Right atrium auricular region (tissue), 2 donors: ENCODE data around the gene ABHD2. TPM values are rescaled to one million over a fixed set of nuclear protein-coding genes. Genes with fewer than 3 reads are reported as not detected.

ENCODE experiments used
- DNase-seq: peaks from one replicate; pipeline ENCODE4 v3.0.0-alpha.2; 2019; ENCODE audit warnings: low spot score
- H3K27ac ChIP-seq, 2 donors: fragments of 200-600 bp; sonication (generic); 1 replicate in 1 of 2; 2 replicates in 1 of 2; pipeline ENCODE4 v1.5.1; 2016 to 2019
- H3K27me3 ChIP-seq, 2 donors: fragments of 200-600 bp; sonication (generic); one replicate each; pipeline versions ENCODE4 v1.5.1 to v1.6.0; 2017 to 2019
- H3K36me3 ChIP-seq: fragments of 200-600 bp; sonication (generic); one replicate; pipeline ENCODE4 v1.5.1; 2016
- H3K4me1 ChIP-seq, 2 donors: fragments of 200-600 bp; sonication (generic); one replicate each; pipeline versions ENCODE4 v1.5.1 to v1.6.0; 2017 to 2019
- H3K4me3 ChIP-seq, 2 donors: fragments of 200-600 bp; sonication (generic); 1 replicate in 1 of 2; 2 replicates in 1 of 2; pipeline ENCODE4 v1.5.1; 2017 to 2019; ENCODE audit warnings: mild to moderate bottlenecking in 1 of 2, moderate library complexity in 1 of 2
- H3K9me3 ChIP-seq, 2 donors: fragments of 200-600 bp; sonication (generic); one replicate each; pipeline ENCODE4 v1.5.1; 2019
- total RNA-seq, 2 donors: library from RNA; depleted of rRNA; stranded (reverse); fragments of >200 nt; gene quantifications; one replicate each; pipeline ENCODE4 v1.1.0, GENCODE V29; 2016
- TF ChIP-seq, protein P1 (sequence below), 2 donors: fragments of 200-600 bp; sonication (generic); IDR thresholded peaks; one replicate each; pipeline ENCODE4 v1.5.1; 2019; ENCODE audit warnings: antibody characterized with exemption in 2 of 2

ABHD2 gene
- total RNA-seq, 2 donors from 2014 or later, result 115 to 118 TPM

DNA sequence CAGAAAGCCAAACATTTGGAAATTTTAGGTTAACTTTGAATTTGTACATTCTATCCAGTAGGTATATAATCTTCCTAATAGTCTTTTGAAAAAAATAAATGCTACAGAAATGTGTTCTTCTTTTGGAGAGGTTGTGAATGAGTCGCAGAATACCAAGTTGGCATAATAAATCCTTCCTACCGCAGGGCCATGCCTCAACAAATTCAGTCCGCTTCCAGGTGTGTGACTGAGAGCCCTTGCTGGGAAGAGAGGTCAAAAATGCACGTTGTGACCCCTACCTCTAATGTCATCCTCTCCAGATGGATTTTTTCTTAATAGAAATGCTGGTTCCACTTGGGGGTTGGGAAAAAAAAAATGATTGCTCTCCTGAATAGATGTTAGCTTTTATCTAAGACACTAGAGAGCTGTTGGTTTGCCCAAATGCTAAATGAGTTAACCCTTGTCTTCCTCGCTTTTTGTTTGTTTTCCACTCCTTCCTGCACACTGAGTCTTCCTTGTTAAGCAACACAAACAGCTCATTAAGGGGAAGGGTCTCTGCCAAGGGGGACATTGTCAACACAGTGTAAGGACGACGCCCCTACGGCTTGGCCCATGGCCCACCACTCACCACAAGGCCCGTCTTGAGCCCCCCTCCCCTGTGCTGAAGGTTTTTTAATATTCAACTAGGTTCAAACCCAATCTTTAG lies 99.2 kb downstream of the ABHD2 start:
- Histone ChIP-seq H3K36me3 (peaks cover 78% of the 10 kb centered on the region), H3K4me1 (no peaks in the 10 kb centered on the region), H3K27ac (no peak overlapping the region), H3K9me3 (no peaks in the 10 kb centered on the region), H3K4me3 (no peak overlapping the region), H3K27me3 (no peaks in the 10 kb centered on the region)
- TF ChIP-seq, protein P1, sequence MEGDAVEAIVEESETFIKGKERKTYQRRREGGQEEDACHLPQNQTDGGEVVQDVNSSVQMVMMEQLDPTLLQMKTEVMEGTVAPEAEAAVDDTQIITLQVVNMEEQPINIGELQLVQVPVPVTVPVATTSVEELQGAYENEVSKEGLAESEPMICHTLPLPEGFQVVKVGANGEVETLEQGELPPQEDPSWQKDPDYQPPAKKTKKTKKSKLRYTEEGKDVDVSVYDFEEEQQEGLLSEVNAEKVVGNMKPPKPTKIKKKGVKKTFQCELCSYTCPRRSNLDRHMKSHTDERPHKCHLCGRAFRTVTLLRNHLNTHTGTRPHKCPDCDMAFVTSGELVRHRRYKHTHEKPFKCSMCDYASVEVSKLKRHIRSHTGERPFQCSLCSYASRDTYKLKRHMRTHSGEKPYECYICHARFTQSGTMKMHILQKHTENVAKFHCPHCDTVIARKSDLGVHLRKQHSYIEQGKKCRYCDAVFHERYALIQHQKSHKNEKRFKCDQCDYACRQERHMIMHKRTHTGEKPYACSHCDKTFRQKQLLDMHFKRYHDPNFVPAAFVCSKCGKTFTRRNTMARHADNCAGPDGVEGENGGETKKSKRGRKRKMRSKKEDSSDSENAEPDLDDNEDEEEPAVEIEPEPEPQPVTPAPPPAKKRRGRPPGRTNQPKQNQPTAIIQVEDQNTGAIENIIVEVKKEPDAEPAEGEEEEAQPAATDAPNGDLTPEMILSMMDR (IDR thresholded peaks at IDR 0.05), result no peak
- DNase-seq, result no peak

DNA sequence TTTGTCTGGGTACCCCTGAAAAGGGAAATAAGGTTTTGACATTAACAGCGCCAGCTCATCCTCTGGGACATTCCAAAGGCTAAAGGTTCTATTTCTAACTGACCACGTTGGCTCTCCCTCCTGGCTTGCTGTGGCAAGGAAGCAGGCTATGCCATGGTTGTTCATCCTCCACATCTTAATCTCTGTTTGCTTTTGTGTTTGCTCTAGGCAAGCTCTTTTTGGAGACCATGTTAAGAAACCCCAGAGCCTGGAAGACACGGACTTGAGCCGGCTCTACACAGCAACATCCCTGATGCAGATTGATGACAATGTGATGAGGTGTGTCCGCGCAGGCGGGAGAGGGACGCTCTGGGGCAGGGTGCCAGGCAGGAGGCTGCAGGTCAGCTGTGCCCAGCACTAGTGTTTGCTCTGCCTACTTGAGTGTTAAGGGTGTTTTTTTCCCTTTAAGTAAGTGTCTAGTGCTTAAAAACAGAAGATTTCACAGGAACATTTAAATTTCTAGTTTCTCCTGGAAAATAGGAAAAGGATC lies 99.8 kb downstream of the ABHD2 start:
- Histone ChIP-seq H3K36me3 (peaks cover 84% of the 10 kb centered on the region), H3K27ac (no peak overlapping the region), H3K4me1 (no peaks in the 10 kb centered on the region), H3K27me3 (no peaks in the 10 kb centered on the region), H3K9me3 (no peaks in the 10 kb centered on the region), H3K4me3 (no peak overlapping the region)
- TF ChIP-seq, protein P1 (IDR thresholded peaks at IDR 0.05), result no peak
- no peak for DNase-seq

DNA sequence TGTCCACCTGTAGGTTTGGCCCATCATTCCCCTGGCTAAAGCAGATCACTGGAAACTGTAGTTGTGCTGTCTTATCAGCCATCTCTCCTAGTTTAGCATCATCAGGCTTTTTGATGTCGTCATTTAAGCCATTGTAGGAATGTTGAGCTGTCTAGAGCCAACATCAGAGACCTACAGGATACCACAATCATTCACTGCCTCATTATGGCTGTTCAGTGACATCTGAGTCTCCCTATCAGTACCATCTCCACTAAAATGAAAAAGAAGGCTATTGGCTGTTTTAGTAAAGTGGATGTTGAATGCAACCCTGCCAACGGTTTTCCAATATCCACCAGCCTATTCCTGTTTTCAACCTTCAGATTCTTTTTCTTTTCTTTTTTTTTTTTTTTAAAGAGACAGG lies 103.9 kb downstream of the ABHD2 start:
- Histone ChIP-seq H3K9me3 (no peaks in the 10 kb centered on the region), H3K27me3 (no peaks in the 10 kb centered on the region), H3K4me3 (no peak overlapping the region), H3K4me1 (no peaks in the 10 kb centered on the region), H3K36me3 (peaks cover 93% of the 10 kb centered on the region), H3K27ac (no peak overlapping the region)
- no peak for DNase-seq
- TF ChIP-seq, protein P1 (IDR thresholded peaks at IDR 0.05), result no peak

DNA sequence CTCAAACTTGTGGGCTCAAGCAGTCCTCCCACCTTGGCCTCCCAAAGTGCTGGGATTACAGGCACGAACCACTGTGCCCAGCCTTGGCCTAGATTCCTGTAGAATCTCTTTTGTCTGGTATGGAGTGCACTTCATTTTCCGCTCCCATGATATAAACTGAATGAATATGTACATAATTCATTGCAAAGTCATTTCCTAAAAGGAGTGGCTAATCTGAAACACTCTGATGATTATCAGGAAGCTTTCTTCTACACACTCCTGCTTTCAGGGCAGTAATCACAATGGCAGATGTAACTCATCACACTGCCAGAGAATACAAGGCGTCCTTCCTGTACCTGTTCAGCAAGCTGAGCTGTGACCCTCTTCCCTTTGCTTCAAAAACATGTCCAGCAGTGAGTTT lies 104.5 kb downstream of the ABHD2 start:
- H3K36me3 ChIP-seq, result peaks cover 90% of the 10 kb centered on the region
- no peak for DNase-seq
- TF ChIP-seq, protein P1 (IDR thresholded peaks at IDR 0.05), result no peak
- peaks cover 0 to 3% of the 10 kb centered on the region in 2 donors for H3K4me1 ChIP-seq
- no peaks in the 10 kb centered on the region for H3K27me3 ChIP-seq
- no peak overlapping the region for H3K27ac ChIP-seq
- no peaks in the 10 kb centered on the region for H3K9me3 ChIP-seq
- H3K4me3 ChIP-seq, result no peak overlapping the region

DNA sequence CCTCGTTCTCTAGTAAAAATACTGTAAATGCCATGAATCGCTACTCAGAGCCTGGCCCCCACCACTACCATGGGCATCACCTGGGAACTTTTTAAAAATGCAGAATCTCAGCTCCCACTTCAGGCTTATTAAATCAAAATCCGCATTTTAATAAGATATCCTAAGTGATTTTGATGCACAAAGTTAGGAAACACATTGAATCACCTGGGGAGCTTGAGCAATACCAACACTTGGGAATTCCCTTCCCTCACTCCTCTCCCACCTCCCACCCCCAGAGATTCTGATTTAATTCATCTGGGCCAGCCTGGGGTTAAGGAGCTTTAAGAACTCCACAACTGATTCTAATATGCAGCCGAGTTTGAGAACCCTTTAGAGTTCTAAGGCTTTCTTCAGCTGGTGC lies 106.4 kb downstream of the ABHD2 start:
- H3K4me1 ChIP-seq, result peaks cover 0 to 10% of the 10 kb centered on the region in 2 donors
- TF ChIP-seq, protein P1 (IDR thresholded peaks at IDR 0.05), result no peak
- H3K27ac ChIP-seq, result peak overlapping the region in 1 of 2 donors; percentile 22
- no peaks in the 10 kb centered on the region for H3K9me3 ChIP-seq
- no peak overlapping the region for H3K4me3 ChIP-seq
- H3K27me3 ChIP-seq, result no peaks in the 10 kb centered on the region
- no peak for DNase-seq
- peaks cover 88% of the 10 kb centered on the region for H3K36me3 ChIP-seq
